GM06990 (cell line): ENCODE data around the gene COBLL1.

Source experiments
- DNase-seq: peaks from one replicate; pipeline ENCODE4 v3.0.0-alpha.2; 2011; ENCODE audit not compliant: insufficient read length; ENCODE audit errors: extremely low read depth
- H3K27me3 ChIP-seq: replicated peaks from 2 replicates; pipeline ENCODE4 v1.6.0; 2011; ENCODE audit warnings: low read length; ENCODE audit not compliant: control insufficient read depth, insufficient read depth
- H3K36me3 ChIP-seq: 2 replicates; pipeline ENCODE4 v1.5.1; 2011; ENCODE audit warnings: low read length; ENCODE audit not compliant: control insufficient read depth, insufficient read depth
- H3K4me3 ChIP-seq: replicated peaks from 2 replicates; pipeline ENCODE4 v1.5.1; 2011; ENCODE audit warnings: low read depth, mild to moderate bottlenecking, control low read depth, low read length
- CTCF ChIP-seq: IDR thresholded peaks from 2 replicates; pipeline ENCODE4 v1.5.1; 2011; ENCODE audit warnings: low read length, control low read depth, mild to moderate bottlenecking, inconsistent platforms; ENCODE audit not compliant: insufficient read depth, poor library complexity, severe bottlenecking

Gene COBLL1

GRCh38 chr2:164752956-164753355 is 88.7 kb downstream of the COBLL1 start:
- Histone ChIP-seq H3K27me3 (peaks cover 2% of the 10 kb centered on the region; the same call in 1 of the 2 replicates), H3K36me3 (no peaks in the 10 kb centered on the region), H3K4me3 (no peak overlapping the region)
- no peak for DNase-seq
- TF ChIP-seq CTCF, result no peak

GRCh38 chr2:164747783-164748433 is 93.7 kb downstream of the COBLL1 start:
- no peaks in the 10 kb centered on the region for H3K36me3 ChIP-seq
- H3K27me3 ChIP-seq, result peaks cover 2% of the 10 kb centered on the region; the same call in 1 of the 2 replicates
- no peak for DNase-seq
- H3K4me3 ChIP-seq, result no peak overlapping the region
- no peak for TF ChIP-seq CTCF

GRCh38 chr2:164747140-164747539 is 94.5 kb downstream of the COBLL1 start:
- no peak overlapping the region for H3K4me3 ChIP-seq
- H3K27me3 ChIP-seq, result peaks cover 2% of the 10 kb centered on the region; the same call in 1 of the 2 replicates
- H3K36me3 ChIP-seq, result no peaks in the 10 kb centered on the region
- no peak for TF ChIP-seq CTCF
- DNase-seq, result no peak

- no peak for TF ChIP-seq CTCF
- Histone ChIP-seq H3K36me3 (no peaks in the 10 kb centered on the region), H3K4me3 (no peak overlapping the region), H3K27me3 (peaks cover 2% of the 10 kb centered on the region; the same call in 1 of the 2 replicates)
- no peak for DNase-seq
Measured at GRCh38 chr2:164746713-164747112, 94.9 kb downstream of the COBLL1 start.

GRCh38 chr2:164745012-164745797 is 96.4 kb downstream of the COBLL1 start:
- H3K27me3 ChIP-seq, result no peaks in the 10 kb centered on the region
- H3K4me3 ChIP-seq, result no peak overlapping the region
- no peak for TF ChIP-seq CTCF
- DNase-seq, result no peak
- H3K36me3 ChIP-seq, result no peaks in the 10 kb centered on the region
